Epithelial cell of proximal tubule (primary cell): ENCODE data around the gene GMCL2. TPM values are rescaled to one million over a fixed set of nuclear protein-coding genes. Genes with fewer than 3 reads are reported as not detected.

Experiments used
- DNase-seq: peaks from one replicate; pipeline ENCODE4 v3.0.0-alpha.2; 2011; ENCODE audit warnings: low read depth
- H3K4me3 ChIP-seq: 2 replicates; pipeline ENCODE4 v1.5.1; 2011; ENCODE audit warnings: low read depth, mild to moderate bottlenecking, low read length
- CTCF ChIP-seq: conservative IDR thresholded peaks from 2 replicates; pipeline ENCODE4 v1.5.1; 2012; ENCODE audit warnings: low read depth, mild to moderate bottlenecking, low read length
- total RNA-seq: library from RNA; depleted of rRNA; stranded (reverse); fragments of >200 nt; gene quantifications from 2 replicates; pipeline ENCODE4 v1.2.3, GENCODE V29; 2015

The GMCL2 gene
- total RNA-seq, 1 donor from 2014 or later: not detected

DNA sequence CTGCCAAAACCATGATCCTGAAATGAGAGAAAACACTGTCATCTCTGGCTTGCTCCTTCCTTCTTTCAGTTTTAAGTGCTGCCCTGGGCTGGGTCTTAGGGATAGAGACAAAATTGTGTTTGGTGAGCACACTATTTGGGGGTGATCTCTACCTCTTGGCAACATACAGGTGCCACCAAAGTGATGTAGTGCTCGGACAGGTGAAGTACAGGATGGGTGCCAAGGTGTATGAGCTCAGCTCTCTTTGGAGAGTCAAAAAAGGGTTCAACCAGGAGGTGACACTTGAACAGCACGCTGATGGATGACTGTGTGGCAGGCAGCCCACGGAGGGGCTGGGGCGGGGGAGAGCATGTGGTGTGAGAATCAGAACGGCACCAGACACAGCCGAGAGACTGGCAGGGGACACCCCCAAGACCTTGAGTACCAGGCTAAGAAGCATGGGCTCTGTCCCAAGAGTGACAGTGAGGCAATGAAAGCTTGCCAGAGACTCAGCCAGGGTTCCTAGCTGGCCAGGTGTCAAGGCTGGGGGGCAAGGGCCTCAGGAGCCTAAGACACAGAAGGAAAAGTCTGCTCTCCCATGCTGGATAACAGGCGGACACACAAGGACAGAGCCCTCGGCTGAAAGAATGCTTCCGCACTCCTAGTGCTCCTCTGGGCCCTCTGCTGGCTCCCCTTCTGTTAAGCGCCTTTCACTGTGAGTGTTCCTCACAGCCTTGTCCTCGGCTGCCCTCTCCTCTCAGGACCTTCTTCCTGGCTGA is 36.0 kb downstream of the GMCL2 start:
- peak; percentile 8 for TF ChIP-seq CTCF
- H3K4me3 ChIP-seq: no peak overlapping the region
- DNase-seq: no peak

- no peak overlapping the region for H3K4me3 ChIP-seq
- no peak for TF ChIP-seq CTCF
- DNase-seq: no peak
Observed at GRCh38 chr5:178149199-178149932, 37.8 kb downstream of the GMCL2 start.

DNA sequence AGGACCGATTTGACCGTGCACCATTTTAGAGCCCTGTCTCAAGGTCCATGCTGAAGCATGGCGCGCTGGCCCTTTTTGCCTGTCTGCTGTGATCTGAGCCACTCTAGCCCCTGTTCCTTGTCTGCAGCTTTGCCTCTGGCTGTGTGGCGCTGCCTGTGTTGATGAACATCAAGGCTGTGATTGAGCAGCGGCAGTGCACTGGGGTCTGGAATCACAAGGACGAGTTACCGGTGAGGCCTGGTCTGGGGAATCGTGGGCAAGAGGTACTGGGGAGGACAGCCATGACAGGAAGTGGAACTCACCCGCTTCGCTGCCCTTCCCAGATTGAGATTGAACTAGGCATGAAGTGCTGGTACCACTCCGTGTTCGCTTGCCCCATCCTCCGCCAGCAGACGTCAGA is 39.8 kb downstream of the GMCL2 start:
- no peak for DNase-seq
- no peak overlapping the region for H3K4me3 ChIP-seq
- TF ChIP-seq CTCF: no peak

GRCh38 chr5:178145965-178146820 is 41.0 kb downstream of the GMCL2 start:
- H3K4me3 ChIP-seq: no peak overlapping the region
- peak; percentile 85 for TF ChIP-seq CTCF
- DNase-seq: no peak

GRCh38 chr5:178143901-178144300 is 43.3 kb downstream of the GMCL2 start:
- DNase-seq: no peak
- no peak for TF ChIP-seq CTCF
- no peak overlapping the region for H3K4me3 ChIP-seq

GRCh38 chr5:178143246-178143645 is 43.9 kb downstream of the GMCL2 start:
- no peak for DNase-seq
- H3K4me3 ChIP-seq: no peak overlapping the region
- TF ChIP-seq CTCF: no peak
